ENCODE results near the gene RELB. TPM values are rescaled to one million over a fixed set of nuclear protein-coding genes. Genes with fewer than 3 reads are reported as not detected.
"Not testable (repeated sequence)": the region's sequence is repeated elsewhere in the genome, so short reads cannot be mapped to it uniquely, and the experiment has no call there.

The RELB gene
- total and polyA plus RNA-seq, 3 donors from 2014 or later: 9.1 to 10.1 (median 9.7) TPM

- no peak overlapping the region for H3K4me3 ChIP-seq
- H3K27me3 ChIP-seq: no peaks in the 10 kb centered on the region
- H3K36me3 ChIP-seq (ENCODE audit: low read depth, missing control alignments): no peaks in the 10 kb centered on the region
- no peaks in the 10 kb centered on the region for H3K4me1 ChIP-seq
- no peak for TF ChIP-seq CTCF (IDR thresholded peaks at IDR 0.05)
- no peak for TF ChIP-seq POLR2A (IDR thresholded peaks at IDR 0.05)
- no peaks in the 10 kb centered on the region for H3K9me3 ChIP-seq
- no peak for DNase-seq
- 90 to 94% methylated on average over 5 of the region's 5 CpGs for WGBS, 2 donors
- H3K27ac ChIP-seq: no peak overlapping the region
- intact Hi-C loops (cut with DNase I; ENCODE audit: low total_unique reads): no loop called here
Measured at GRCh38 chr19:44968118-44968517, 33.1 kb upstream of the RELB start.

- DNase-seq: no peak
- intact Hi-C loops (cut with DNase I; ENCODE audit: low total_unique reads): no loop called here
- no peaks in the 10 kb centered on the region for H3K27me3 ChIP-seq
- H3K27ac ChIP-seq: no peak overlapping the region
- H3K4me1 ChIP-seq: no peaks in the 10 kb centered on the region
- H3K4me3 ChIP-seq: no peak overlapping the region
- WGBS, 2 donors: 80 to 92% methylated on average over 3 to 4 of the region's 4 CpGs
- no peaks in the 10 kb centered on the region for H3K9me3 ChIP-seq
- H3K36me3 ChIP-seq (ENCODE audit: low read depth, missing control alignments): no peaks in the 10 kb centered on the region
- TF ChIP-seq POLR2A (IDR thresholded peaks at IDR 0.05) (no peak), CTCF (IDR thresholded peaks at IDR 0.05) (no peak)
Measured at GRCh38 chr19:44968670-44969069, 32.6 kb upstream of the RELB start.

- H3K27ac ChIP-seq: no peak overlapping the region
- no peaks in the 10 kb centered on the region for H3K27me3 ChIP-seq
- TF ChIP-seq CTCF (IDR thresholded peaks at IDR 0.05): no peak
- TF ChIP-seq POLR2A (IDR thresholded peaks at IDR 0.05): no peak
- no peaks in the 10 kb centered on the region for H3K36me3 ChIP-seq (ENCODE audit: low read depth, missing control alignments)
- intact Hi-C loops (cut with DNase I; ENCODE audit: low total_unique reads): no loop called here
- WGBS, 2 donors: 84 to 97% methylated on average over 5 of the region's 5 CpGs
- no peaks in the 10 kb centered on the region for H3K9me3 ChIP-seq
- no peak for DNase-seq
- no peaks in the 10 kb centered on the region for H3K4me1 ChIP-seq
- no peak overlapping the region for H3K4me3 ChIP-seq
Measured at GRCh38 chr19:44969437-44969836, 31.8 kb upstream of the RELB start.

GRCh38 chr19:44971451-44971850 lies 29.8 kb upstream of the RELB start:
- H3K4me1 ChIP-seq; H3K36me3 ChIP-seq (ENCODE audit: low read depth, missing control alignments); H3K27ac ChIP-seq; H3K9me3 ChIP-seq; H3K4me3 ChIP-seq; DNase-seq; intact Hi-C loops (cut with DNase I; ENCODE audit: low total_unique reads); H3K27me3 ChIP-seq: not testable (repeated sequence)
- WGBS, 2 donors: 77 to 84% methylated on average over 6 of the region's 6 CpGs

GRCh38 chr19:44972802-44973201 lies 28.5 kb upstream of the RELB start:
- Histone ChIP-seq H3K27me3 (no peaks in the 10 kb centered on the region), H3K9me3 (no peaks in the 10 kb centered on the region), H3K27ac (no peak overlapping the region), H3K4me3 (no peak overlapping the region), H3K4me1 (no peaks in the 10 kb centered on the region), H3K36me3 (ENCODE audit: low read depth, missing control alignments) (no peaks in the 10 kb centered on the region)
- DNase-seq: no peak
- intact Hi-C loops (cut with DNase I; ENCODE audit: low total_unique reads): no loop called here
- WGBS, 2 donors: 89 to 93% methylated on average over 12 to 13 of the region's 13 CpGs
- TF ChIP-seq POLR2A (IDR thresholded peaks at IDR 0.05): no peak
- TF ChIP-seq CTCF (IDR thresholded peaks at IDR 0.05): no peak
